Muscle layer of colon (tissue), 2 donors: ENCODE data around the gene EVI2B.

Source experiments
- H3K27ac ChIP-seq: one replicate; pipeline ENCODE4 v1.7.0; 2013; ENCODE audit warnings: low read depth, mild to moderate bottlenecking, low read length, moderate library complexity
- H3K27me3 ChIP-seq, 2 donors: one replicate each; pipeline ENCODE4 v1.7.0; 2013; ENCODE audit warnings: low read length in 2 of 2, mild to moderate bottlenecking in 2 of 2; ENCODE audit not compliant: insufficient read depth in 2 of 2, control insufficient read depth in 1 of 2
- H3K36me3 ChIP-seq: one replicate; pipeline ENCODE4 v1.7.0; 2013; ENCODE audit warnings: mild to moderate bottlenecking, low read length; ENCODE audit not compliant: insufficient read depth
- H3K4me1 ChIP-seq: one replicate; pipeline ENCODE4 v1.7.0; 2013; ENCODE audit warnings: mild to moderate bottlenecking, low read length; ENCODE audit not compliant: insufficient read depth
- H3K4me3 ChIP-seq, 2 donors: one replicate each; pipeline ENCODE4 v1.7.0; 2013; ENCODE audit warnings: low read length in 2 of 2, low read depth in 1 of 2, mild to moderate bottlenecking in 1 of 2, moderate library complexity in 1 of 2
- H3K9ac ChIP-seq: one replicate; pipeline ENCODE4 v1.7.0; 2013; ENCODE audit warnings: low read length
- H3K9me3 ChIP-seq: one replicate; pipeline ENCODE4 v1.7.0; 2013; ENCODE audit warnings: mild to moderate bottlenecking, low read length
- donor health status: abdominal sarcoma.
- donor health status: Adenocarcinoma of cecum.

Gene EVI2B

DNA sequence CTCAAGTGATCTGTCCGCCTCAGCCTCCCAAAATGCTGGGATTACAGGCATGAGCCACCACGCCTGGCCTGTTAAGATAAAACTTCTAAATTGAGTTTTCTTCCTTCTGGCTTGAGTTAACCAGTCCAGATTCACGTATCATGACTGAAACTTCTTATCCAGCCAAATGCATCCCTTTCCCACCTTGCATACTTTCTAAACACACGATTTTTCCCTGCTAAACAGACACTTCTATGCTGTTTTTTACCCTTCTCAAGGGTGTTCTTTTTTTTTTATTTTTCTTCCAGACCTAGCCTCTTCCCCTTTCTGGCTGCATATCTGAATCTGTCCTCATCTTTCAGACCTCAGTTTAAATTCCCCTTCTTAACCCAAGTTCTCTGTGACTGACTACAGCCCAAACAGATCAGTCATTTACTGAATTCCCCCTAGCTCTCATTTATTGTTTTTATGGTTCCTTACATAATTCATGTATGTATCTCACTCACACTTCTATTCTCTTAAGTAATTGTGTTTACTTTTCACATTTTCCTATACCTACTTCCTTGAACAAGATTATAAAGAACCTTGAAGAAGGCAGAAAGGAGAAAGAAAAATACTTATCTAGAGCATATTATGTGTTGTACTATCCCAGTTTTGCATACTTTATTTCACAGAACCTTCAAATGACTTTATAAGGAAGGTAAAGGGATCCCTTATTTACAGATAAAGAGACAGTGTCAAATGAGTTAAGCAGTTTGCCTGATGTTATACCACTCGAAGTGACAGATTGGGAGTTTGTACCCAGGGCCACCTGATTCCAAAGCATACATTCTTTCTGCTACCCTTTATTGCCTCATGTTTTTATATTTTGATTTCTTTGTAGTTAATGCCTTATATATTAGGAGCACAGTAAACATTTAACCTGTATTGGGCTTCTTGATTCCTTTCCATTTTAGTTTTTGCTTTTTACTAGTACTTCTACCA lies 5.2 kb downstream of the EVI2B start:
- Histone ChIP-seq H3K27ac (no peak overlapping the region), H3K9ac (no peak overlapping the region), H3K4me3 (no peak overlapping the region)

DNA sequence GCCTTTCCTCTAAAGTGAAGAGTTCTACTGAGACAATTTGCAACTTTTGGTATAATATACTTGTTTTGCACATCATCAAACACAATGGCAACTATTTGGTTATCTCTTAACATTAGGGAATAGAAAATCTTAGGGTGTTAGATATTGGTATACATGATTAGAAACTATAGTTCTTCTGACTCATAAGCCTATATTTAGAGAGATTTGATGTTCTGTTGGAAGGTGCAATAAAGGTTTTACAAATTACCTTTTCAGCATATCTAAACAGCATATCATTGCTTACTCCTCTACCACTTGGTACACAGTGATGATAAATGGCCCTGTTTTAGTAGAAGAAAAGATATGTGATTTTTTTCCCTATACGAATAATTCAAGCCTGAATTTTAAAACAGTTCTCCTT lies 6.2 kb downstream of the EVI2B start:
- Histone ChIP-seq H3K4me3 (no peak overlapping the region), H3K36me3 (no peaks in the 10 kb centered on the region), H3K27me3 (no peaks in the 10 kb centered on the region), H3K9ac (no peak overlapping the region), H3K9me3 (no peaks in the 10 kb centered on the region), H3K27ac (no peak overlapping the region), H3K4me1 (no peaks in the 10 kb centered on the region)

More for the DNA sequence above, 5.2 kb downstream of the EVI2B start:
- Histone ChIP-seq H3K4me1 (no peaks in the 10 kb centered on the region), H3K27me3 (no peaks in the 10 kb centered on the region), H3K9me3 (no peaks in the 10 kb centered on the region), H3K36me3 (no peaks in the 10 kb centered on the region)

DNA sequence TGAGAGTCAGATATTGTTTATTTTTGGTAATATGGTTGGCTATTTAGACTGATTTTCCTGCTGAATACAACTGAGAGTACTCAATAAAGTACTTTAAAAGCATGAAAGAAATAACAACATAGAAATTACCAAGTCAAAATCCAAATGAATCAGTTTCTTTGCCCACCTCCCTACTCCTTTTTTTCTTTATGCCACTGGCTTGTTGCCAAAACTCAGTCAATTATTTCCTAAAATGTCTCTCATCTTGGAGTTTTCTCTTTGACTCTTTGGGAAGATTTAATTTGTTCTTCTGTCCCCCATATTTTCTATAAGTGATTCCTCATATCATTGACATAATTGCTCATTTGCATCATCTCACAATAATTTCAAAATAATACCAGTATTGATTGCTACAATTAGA lies 14.2 kb downstream of the EVI2B start:
- Histone ChIP-seq H3K27ac (no peak overlapping the region), H3K9ac (no peak overlapping the region), H3K4me3 (no peak overlapping the region), H3K9me3 (no peaks in the 10 kb centered on the region), H3K4me1 (no peaks in the 10 kb centered on the region), H3K27me3 (no peaks in the 10 kb centered on the region), H3K36me3 (no peaks in the 10 kb centered on the region)

DNA sequence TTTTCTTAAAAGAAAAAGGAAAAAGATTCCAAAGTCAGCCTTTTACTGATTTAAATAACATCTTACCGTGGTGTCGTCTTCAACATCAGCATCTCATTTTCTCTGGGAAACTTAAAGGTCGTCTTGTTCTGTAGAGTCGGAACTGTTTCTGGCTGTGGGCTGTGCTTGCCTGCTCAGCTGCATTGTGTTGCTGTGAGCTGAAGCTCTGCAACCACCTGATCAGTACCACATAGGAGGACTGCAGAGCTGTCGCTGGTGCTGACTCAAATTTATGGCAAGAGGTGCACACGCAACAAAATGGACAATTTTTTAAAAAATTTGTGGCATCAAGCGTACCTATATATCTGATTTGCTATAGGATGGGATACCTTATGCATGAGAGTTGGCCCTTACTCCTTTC lies 16.8 kb downstream of the EVI2B start, which contains the start of gene OMG:
OMG (minus strand) TSS at position 150 of the 400 bp plus-strand sequence. CDS start 908 bp downstream, outside the sequence.
- no peaks in the 10 kb centered on the region for H3K9me3 ChIP-seq
- no peak within 1 kb of the TSS for H3K4me3 ChIP-seq
- no peaks in the 10 kb centered on the region for H3K27me3 ChIP-seq
- H3K9ac ChIP-seq = no peak within 1 kb of the TSS
- H3K4me1 ChIP-seq = no peaks in the 10 kb centered on the region
- H3K27ac ChIP-seq = no peak within 1 kb of the TSS
- no peaks in the 10 kb centered on the region for H3K36me3 ChIP-seq

DNA sequence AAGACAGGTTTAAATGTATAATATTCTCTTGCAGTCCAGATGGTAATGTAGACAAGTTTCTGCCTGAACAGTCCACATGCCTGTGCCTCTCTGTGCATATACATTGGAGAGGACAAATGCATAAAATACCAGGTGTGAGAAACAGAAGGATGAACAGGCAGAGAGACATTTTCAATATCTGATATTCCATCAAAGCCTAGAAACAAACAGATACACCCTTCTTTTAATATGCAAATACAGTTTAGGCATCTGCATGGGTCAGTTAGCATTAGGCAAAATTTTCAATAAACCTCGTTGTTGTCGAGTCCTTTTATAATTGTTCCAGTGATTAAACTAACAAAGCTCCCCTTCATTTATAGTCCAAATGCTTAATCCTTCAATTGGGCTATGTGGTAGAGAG lies 17.7 kb downstream of the EVI2B start:
- Histone ChIP-seq H3K27me3 (no peaks in the 10 kb centered on the region), H3K9ac (no peak overlapping the region), H3K9me3 (no peaks in the 10 kb centered on the region), H3K4me3 (no peak overlapping the region), H3K27ac (no peak overlapping the region), H3K36me3 (no peaks in the 10 kb centered on the region), H3K4me1 (no peaks in the 10 kb centered on the region)

DNA sequence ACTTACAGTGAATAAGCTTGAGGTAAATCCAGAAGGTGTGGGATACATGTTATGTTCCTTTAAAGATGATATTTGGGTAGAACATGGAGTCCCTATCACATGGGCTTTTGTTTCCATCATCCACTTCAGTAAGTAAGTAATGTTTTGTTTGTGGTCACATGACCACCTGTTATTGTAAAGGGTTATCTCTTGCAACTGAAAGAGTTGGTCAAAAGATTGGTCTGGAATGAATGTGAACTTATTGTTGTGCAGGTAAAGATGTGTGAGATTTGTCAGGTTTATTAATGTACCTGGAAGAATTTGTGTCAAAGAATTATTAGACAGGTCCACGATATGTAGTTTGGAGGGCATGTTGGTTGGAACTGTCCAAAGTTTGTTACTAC lies 18.4 kb downstream of the EVI2B start:
- no peaks in the 10 kb centered on the region for H3K4me1 ChIP-seq
- no peak overlapping the region for H3K27ac ChIP-seq
- H3K4me3 ChIP-seq = no peak overlapping the region
- H3K9me3 ChIP-seq = no peaks in the 10 kb centered on the region
- H3K27me3 ChIP-seq = no peaks in the 10 kb centered on the region
- H3K9ac ChIP-seq = no peak overlapping the region
- H3K36me3 ChIP-seq = no peaks in the 10 kb centered on the region

DNA sequence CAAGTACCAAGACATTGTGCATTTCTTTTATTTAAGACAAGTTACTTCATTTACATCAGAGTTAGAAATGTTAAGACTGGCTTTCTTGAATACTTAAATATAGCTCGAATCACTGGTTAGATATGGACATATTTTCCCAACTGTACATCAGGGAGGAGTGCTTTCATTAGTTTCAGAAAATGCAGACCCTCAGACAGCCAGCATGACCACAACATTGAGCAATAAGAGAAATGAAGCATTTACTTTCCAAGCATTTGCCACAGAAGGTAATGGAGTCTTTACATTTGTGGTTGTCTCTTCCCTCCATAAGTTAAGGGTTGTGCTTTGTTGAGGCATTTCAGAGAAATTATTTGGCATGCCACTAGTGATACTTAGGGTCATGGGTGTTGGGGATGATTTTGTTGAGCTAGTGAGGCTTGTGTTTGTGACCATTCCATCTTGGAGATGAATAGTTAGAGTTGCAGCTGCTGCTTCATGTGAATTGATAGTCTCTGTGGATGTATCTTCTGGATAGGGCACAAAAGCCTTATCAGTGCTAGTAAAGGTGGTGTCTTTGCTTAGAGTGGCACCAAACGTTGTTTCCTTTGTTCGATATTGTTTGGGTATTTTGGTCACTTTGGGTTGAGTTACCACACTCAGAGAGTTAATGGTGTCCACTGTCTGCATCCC lies 18.9 kb downstream of the EVI2B start:
- Histone ChIP-seq H3K9me3 (no peaks in the 10 kb centered on the region), H3K27ac (no peak overlapping the region), H3K4me3 (no peak overlapping the region), H3K9ac (no peak overlapping the region), H3K36me3 (no peaks in the 10 kb centered on the region), H3K4me1 (no peaks in the 10 kb centered on the region), H3K27me3 (no peaks in the 10 kb centered on the region)

DNA sequence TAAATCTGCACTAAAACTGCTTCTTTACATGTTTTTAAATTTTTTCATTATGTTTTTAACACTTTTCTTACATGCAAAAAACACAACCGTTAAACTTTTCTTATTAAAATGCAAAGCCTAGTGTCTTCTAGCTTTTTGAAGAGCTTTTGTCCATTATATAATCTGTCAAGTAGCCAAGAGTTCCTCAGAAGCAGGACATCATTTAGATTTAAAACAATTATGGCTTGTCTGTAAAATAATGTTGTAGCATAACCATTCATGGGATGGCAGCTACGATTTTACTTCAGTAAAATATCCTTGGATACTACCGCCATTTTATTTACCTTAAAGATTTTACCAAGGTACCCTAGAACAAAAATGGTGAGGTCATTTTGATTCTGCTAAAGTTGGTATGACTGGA lies 19.6 kb downstream of the EVI2B start:
- Histone ChIP-seq H3K27ac (no peak overlapping the region), H3K4me1 (no peaks in the 10 kb centered on the region), H3K4me3 (no peak overlapping the region), H3K9ac (no peak overlapping the region), H3K27me3 (no peaks in the 10 kb centered on the region), H3K9me3 (no peaks in the 10 kb centered on the region), H3K36me3 (no peaks in the 10 kb centered on the region)

DNA sequence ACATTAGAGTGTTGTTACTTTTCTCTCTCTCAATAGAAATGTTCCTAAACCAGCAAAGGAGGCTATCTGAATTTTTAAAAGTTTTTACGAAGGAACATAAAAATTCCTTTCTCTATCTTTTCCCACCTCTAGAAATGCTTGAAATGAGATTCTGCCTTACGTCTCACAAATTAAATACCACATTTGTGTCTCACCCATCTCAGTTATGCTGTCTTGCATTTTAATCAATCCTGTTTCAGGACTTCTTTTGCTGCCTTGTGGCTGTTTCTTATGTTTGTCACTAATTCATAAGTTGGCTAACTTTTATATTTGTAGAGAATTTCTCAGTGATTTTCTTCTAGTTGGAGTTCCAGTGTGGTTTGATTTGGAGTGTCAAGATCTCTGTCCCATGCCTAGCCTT lies 20.3 kb downstream of the EVI2B start:
- Histone ChIP-seq H3K36me3 (no peaks in the 10 kb centered on the region), H3K27me3 (no peaks in the 10 kb centered on the region), H3K27ac (no peak overlapping the region), H3K4me1 (no peaks in the 10 kb centered on the region), H3K4me3 (no peak overlapping the region), H3K9me3 (no peaks in the 10 kb centered on the region), H3K9ac (no peak overlapping the region)

GRCh38 chr17:31291820-31292219 lies 22.0 kb downstream of the EVI2B start:
- Histone ChIP-seq H3K9me3 (no peaks in the 10 kb centered on the region), H3K27me3 (no peaks in the 10 kb centered on the region), H3K4me1 (no peaks in the 10 kb centered on the region), H3K36me3 (no peaks in the 10 kb centered on the region), H3K4me3 (no peak overlapping the region), H3K9ac (no peak overlapping the region), H3K27ac (no peak overlapping the region)

- Histone ChIP-seq H3K4me3 (no peak overlapping the region), H3K4me1 (no peaks in the 10 kb centered on the region), H3K27ac (no peak overlapping the region), H3K27me3 (no peaks in the 10 kb centered on the region), H3K9ac (no peak overlapping the region), H3K36me3 (no peaks in the 10 kb centered on the region), H3K9me3 (no peaks in the 10 kb centered on the region)
These were observed 24.1 kb downstream of the EVI2B start for GRCh38 chr17:31289790-31290189.
